HG02610 (cell line): ENCODE measurements around the gene LIFR.
"Not testable (repeated sequence)": the region's sequence is repeated elsewhere in the genome, so short reads cannot be mapped to it uniquely, and the experiment has no call there.

Experiments
- ATAC-seq: cut with Tn5 transposase; IDR thresholded peaks from one replicate; pipeline ENCODE4 v1.9.1; 2021; ENCODE audit warnings: mild to moderate bottlenecking, moderate library complexity; ENCODE audit not compliant: unreplicated experiment

LIFR gene

GRCh38 chr5:38556599-38557307, at the start of gene LIFR:
TSS of gene LIFR (minus strand) at chr5:38556646. CDS start at chr5:38530647, 25,999 bp downstream.
- no peak for ATAC-seq

- ATAC-seq: no peak
Measured at GRCh38 chr5:38605610-38606009, 49.2 kb upstream of the LIFR start.

- ATAC-seq: no peak
Measured at GRCh38 chr5:38603691-38604090, 47.2 kb upstream of the LIFR start.

GRCh38 chr5:38602641-38603040, 46.2 kb upstream of the LIFR start:
- no peak for ATAC-seq

GRCh38 chr5:38601863-38602298, 45.4 kb upstream of the LIFR start:
- ATAC-seq: no peak

- ATAC-seq: no peak
Measured at GRCh38 chr5:38601133-38601862, 44.9 kb upstream of the LIFR start.

- ATAC-seq: no peak
Measured at GRCh38 chr5:38600329-38601045, 44.0 kb upstream of the LIFR start.

GRCh38 chr5:38599751-38600150, 43.3 kb upstream of the LIFR start:
- not testable (repeated sequence) for ATAC-seq

GRCh38 chr5:38598994-38599617, 42.7 kb upstream of the LIFR start:
- ATAC-seq: no peak

- no peak for ATAC-seq
Measured at GRCh38 chr5:38598296-38598993, 42.0 kb upstream of the LIFR start.

- ATAC-seq: no peak
Measured at GRCh38 chr5:38596981-38597380, 40.5 kb upstream of the LIFR start.

- no peak for ATAC-seq
Measured at GRCh38 chr5:38595132-38595745, 38.8 kb upstream of the LIFR start.

GRCh38 chr5:38593959-38594358, 37.5 kb upstream of the LIFR start:
- no peak for ATAC-seq

GRCh38 chr5:38591523-38591849, 35.0 kb upstream of the LIFR start:
- no peak for ATAC-seq

- no peak for ATAC-seq
Measured at GRCh38 chr5:38590838-38591522, 34.5 kb upstream of the LIFR start.

GRCh38 chr5:38589629-38590028, 33.2 kb upstream of the LIFR start:
- no peak for ATAC-seq

- ATAC-seq: no peak
Measured at GRCh38 chr5:38585816-38586215, 29.4 kb upstream of the LIFR start.

GRCh38 chr5:38583500-38583899, 27.1 kb upstream of the LIFR start:
- no peak for ATAC-seq

GRCh38 chr5:38582975-38583319, 26.5 kb upstream of the LIFR start:
- no peak for ATAC-seq
